ENCODE results near the gene FHL2.
"Not testable (repeated sequence)": the region's sequence is repeated elsewhere in the genome, so short reads cannot be mapped to it uniquely, and the experiment has no call there.

Gene FHL2

GRCh38 chr2:105432044-105432399 is 33.2 kb upstream of the FHL2 start:
- Histone ChIP-seq H3K27me3 (ENCODE audit: insufficient read depth, low read length) (peaks cover 6% of the 10 kb centered on the region), H3K9me3 (ENCODE audit: low read length) (peaks cover 6% of the 10 kb centered on the region), H3K4me1 (ENCODE audit: insufficient read depth, low read length) (peaks cover 5% of the 10 kb centered on the region), H3K4me3 (ENCODE audit: low read length) (no peak overlapping the region), H3K36me3 (ENCODE audit: insufficient read depth, low read length) (no peaks in the 10 kb centered on the region), H2AFZ (ENCODE audit: low read depth, low read length) (no peak overlapping the region)

DNA sequence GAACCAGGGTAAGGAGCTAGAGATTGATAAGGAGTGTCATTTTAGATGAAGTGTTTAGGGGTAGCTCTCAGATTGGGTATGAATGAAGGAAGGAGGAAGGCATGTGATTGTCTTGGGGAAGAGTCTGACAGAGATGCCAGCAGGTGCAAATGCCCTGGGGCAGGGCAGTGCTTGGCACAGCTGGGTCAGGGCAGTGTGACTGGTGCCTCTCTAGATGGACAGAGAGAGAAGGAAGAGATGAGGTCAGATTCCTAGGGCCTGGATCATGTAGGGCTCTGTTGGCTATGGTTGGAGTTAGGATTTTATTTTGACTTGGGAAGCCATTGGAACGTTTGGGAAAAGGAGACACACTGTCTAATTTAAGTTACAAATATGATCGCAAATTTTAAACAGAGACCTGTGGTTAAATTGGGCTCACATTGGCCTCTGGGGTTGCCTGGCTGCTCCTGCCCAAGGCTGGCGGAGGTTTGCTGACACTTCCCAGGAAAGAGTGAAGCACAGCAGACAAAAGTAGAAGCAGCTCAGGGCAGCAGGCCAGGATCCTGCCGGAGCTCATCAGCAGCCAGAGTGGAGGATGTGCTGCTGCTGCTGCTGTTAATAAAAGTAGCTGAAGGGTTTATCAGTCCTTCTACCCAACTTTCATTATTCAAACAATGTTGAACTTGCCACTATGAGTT is 32.7 kb upstream of the FHL2 start:
- Histone ChIP-seq H3K27me3 (ENCODE audit: insufficient read depth, low read length) (peaks cover 6% of the 10 kb centered on the region), H2AFZ (ENCODE audit: low read depth, low read length) (no peak overlapping the region), H3K4me3 (ENCODE audit: low read length) (no peak overlapping the region), H3K4me1 (ENCODE audit: insufficient read depth, low read length) (peaks cover 5% of the 10 kb centered on the region), H3K36me3 (ENCODE audit: insufficient read depth, low read length) (no peaks in the 10 kb centered on the region), H3K9me3 (ENCODE audit: low read length) (peaks cover 6% of the 10 kb centered on the region)

DNA sequence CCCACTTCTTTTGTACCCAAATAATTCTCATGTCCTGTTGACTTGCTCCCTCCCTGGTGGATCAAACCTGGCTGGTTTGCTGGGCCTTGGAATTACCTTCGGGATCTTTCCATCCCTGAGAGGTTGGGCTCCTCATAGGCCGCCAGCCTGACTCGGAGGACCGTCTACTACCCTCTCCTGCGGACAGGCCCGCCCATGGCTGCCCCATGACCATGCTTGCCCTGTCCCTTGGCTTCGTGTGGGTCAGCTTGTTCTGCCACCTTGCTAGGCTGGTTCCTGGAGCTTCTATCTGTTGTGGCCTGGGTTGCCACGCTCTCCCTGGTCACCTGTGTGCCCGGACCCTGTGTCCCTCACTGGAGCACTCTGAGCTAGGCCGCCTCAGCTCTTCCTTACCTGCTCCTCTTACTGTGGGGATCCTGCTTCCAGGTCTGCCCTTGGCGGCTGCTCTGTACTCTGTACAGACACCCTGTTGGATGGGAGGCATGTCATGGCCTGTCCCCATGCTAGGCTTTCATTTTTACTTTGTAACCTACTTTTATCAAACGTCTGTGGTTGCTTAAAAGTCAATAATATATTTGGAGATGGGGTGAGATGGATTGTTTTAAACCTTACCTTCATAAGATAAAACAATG is 29.7 kb upstream of the FHL2 start:
- H3K4me3 ChIP-seq (ENCODE audit: low read length): no peak overlapping the region
- H3K9me3 ChIP-seq (ENCODE audit: low read length): peaks cover 6% of the 10 kb centered on the region
- H3K4me1 ChIP-seq (ENCODE audit: insufficient read depth, low read length): peaks cover 5% of the 10 kb centered on the region
- H3K27me3 ChIP-seq (ENCODE audit: insufficient read depth, low read length): peaks cover 6% of the 10 kb centered on the region
- no peak overlapping the region for H2AFZ ChIP-seq (ENCODE audit: low read depth, low read length)
- H3K36me3 ChIP-seq (ENCODE audit: insufficient read depth, low read length): no peaks in the 10 kb centered on the region

DNA sequence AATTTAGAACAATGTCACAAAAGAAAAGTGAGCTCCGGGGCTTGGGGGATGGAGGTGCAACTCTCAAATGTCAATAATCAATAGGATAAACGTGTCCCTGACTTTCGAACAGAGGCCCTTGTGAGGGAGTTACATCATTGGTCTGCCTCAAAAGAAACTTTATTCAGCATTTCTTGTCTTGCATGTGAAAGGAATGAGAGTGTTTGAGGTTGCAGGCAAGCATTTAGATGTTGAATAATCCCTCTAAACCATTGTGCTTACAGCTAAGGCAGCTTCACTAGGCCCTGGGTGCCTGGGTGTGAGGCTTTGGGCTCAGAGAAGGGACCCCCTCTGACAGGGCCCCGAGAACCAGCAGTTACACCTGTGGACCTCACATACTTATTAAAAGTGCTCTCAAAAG is 28.6 kb upstream of the FHL2 start:
- peaks cover 6% of the 10 kb centered on the region for H3K9me3 ChIP-seq (ENCODE audit: low read length)
- peaks cover 5% of the 10 kb centered on the region for H3K4me1 ChIP-seq (ENCODE audit: insufficient read depth, low read length)
- no peaks in the 10 kb centered on the region for H3K36me3 ChIP-seq (ENCODE audit: insufficient read depth, low read length)
- H2AFZ ChIP-seq (ENCODE audit: low read depth, low read length): no peak overlapping the region
- H3K4me3 ChIP-seq (ENCODE audit: low read length): no peak overlapping the region
- H3K27me3 ChIP-seq (ENCODE audit: insufficient read depth, low read length): peaks cover 6% of the 10 kb centered on the region

GRCh38 chr2:105426626-105427292 is 27.9 kb upstream of the FHL2 start:
- Histone ChIP-seq H3K36me3 (ENCODE audit: insufficient read depth, low read length) (no peaks in the 10 kb centered on the region), H3K4me1 (ENCODE audit: insufficient read depth, low read length) (peaks cover 5% of the 10 kb centered on the region), H3K27me3 (ENCODE audit: insufficient read depth, low read length) (peaks cover 6% of the 10 kb centered on the region), H3K9me3 (ENCODE audit: low read length) (peaks cover 6% of the 10 kb centered on the region), H3K4me3 (ENCODE audit: low read length) (no peak overlapping the region), H2AFZ (ENCODE audit: low read depth, low read length) (no peak overlapping the region)

DNA sequence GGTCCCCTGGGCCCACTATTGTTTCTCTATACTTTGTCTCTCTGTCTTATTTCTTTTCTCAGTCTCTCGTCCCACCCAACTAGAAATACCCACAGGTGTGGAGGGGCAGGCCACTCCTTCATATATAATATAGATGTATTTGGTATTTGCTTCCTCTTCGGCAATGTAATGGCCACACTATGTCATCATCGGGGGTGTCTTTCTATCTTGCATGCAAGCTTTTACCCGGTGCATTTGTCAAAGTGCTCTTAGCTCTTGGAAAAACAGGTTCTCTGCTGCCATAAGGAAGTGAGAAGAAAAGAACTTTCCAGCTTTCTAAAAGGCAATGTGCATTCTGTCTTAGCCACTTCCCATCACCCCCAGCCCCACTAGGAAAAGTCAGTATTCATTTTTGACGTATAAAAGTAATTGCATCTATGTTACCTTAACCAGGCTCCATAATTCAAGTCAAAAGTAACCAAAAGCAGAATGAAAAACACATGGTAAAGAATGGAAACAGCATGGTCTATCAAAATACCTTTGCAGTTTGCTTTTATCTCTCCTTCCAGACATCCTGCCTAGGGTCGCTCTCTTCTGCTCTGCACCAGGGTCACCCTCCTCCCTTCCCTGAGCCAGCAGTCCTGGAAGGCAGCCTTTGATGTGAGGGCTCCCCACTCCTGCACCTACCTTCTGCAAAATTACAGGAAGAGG is 27.2 kb upstream of the FHL2 start:
- peaks cover 6% of the 10 kb centered on the region for H3K9me3 ChIP-seq (ENCODE audit: low read length)
- peaks cover 5% of the 10 kb centered on the region for H3K4me1 ChIP-seq (ENCODE audit: insufficient read depth, low read length)

GRCh38 chr2:105424836-105425235 is 26.0 kb upstream of the FHL2 start:
- H2AFZ ChIP-seq (ENCODE audit: low read depth, low read length); H3K4me1 ChIP-seq (ENCODE audit: insufficient read depth, low read length); H3K36me3 ChIP-seq (ENCODE audit: insufficient read depth, low read length); H3K27me3 ChIP-seq (ENCODE audit: insufficient read depth, low read length); H3K9me3 ChIP-seq (ENCODE audit: low read length); H3K4me3 ChIP-seq (ENCODE audit: low read length): not testable (repeated sequence)

More for the DNA sequence above, 27.2 kb upstream of the FHL2 start:
- H3K4me3 ChIP-seq (ENCODE audit: low read length): no peak overlapping the region
- peaks cover 6% of the 10 kb centered on the region for H3K27me3 ChIP-seq (ENCODE audit: insufficient read depth, low read length)
- no peak overlapping the region for H2AFZ ChIP-seq (ENCODE audit: low read depth, low read length)
- no peaks in the 10 kb centered on the region for H3K36me3 ChIP-seq (ENCODE audit: insufficient read depth, low read length)

GRCh38 chr2:105422801-105423200 is 23.9 kb upstream of the FHL2 start:
- peaks cover 3% of the 10 kb centered on the region for H3K27me3 ChIP-seq (ENCODE audit: insufficient read depth, low read length)
- no peak overlapping the region for H2AFZ ChIP-seq (ENCODE audit: low read depth, low read length)
- H3K4me1 ChIP-seq (ENCODE audit: insufficient read depth, low read length): peaks cover 5% of the 10 kb centered on the region
- H3K4me3 ChIP-seq (ENCODE audit: low read length): no peak overlapping the region
- no peaks in the 10 kb centered on the region for H3K36me3 ChIP-seq (ENCODE audit: insufficient read depth, low read length)
- H3K9me3 ChIP-seq (ENCODE audit: low read length): peaks cover 1% of the 10 kb centered on the region

- Histone ChIP-seq H3K4me3 (ENCODE audit: low read length) (no peak overlapping the region), H2AFZ (ENCODE audit: low read depth, low read length) (no peak overlapping the region), H3K36me3 (ENCODE audit: insufficient read depth, low read length) (no peaks in the 10 kb centered on the region), H3K27me3 (ENCODE audit: insufficient read depth, low read length) (no peaks in the 10 kb centered on the region), H3K4me1 (ENCODE audit: insufficient read depth, low read length) (no peaks in the 10 kb centered on the region), H3K9me3 (ENCODE audit: low read length) (peaks cover 1% of the 10 kb centered on the region)
Measured at GRCh38 chr2:105421053-105421452, 22.2 kb upstream of the FHL2 start.

DNA sequence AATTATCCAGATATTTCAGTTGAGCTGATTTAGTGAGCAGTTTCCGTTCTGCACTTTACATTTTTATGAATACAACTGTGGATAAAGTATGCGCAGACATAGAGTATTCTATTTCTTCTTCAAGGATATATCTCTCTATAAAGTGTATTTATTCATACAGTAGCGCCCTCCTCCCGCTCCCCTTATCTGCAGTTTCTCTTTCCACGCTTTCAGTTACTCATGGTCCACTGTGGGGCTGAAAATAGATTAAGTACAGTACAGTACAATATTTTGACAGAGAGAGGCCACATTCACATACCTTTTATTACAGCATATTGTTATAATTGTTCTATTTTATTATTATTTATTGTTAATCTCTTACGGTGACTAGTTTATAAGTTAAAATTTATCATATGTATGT is 19.7 kb upstream of the FHL2 start:
- Histone ChIP-seq H3K36me3 (ENCODE audit: insufficient read depth, low read length) (no peaks in the 10 kb centered on the region), H3K9me3 (ENCODE audit: low read length) (peaks cover 1% of the 10 kb centered on the region), H2AFZ (ENCODE audit: low read depth, low read length) (no peak overlapping the region), H3K4me1 (ENCODE audit: insufficient read depth, low read length) (no peaks in the 10 kb centered on the region), H3K4me3 (ENCODE audit: low read length) (no peak overlapping the region), H3K27me3 (ENCODE audit: insufficient read depth, low read length) (no peaks in the 10 kb centered on the region)

DNA sequence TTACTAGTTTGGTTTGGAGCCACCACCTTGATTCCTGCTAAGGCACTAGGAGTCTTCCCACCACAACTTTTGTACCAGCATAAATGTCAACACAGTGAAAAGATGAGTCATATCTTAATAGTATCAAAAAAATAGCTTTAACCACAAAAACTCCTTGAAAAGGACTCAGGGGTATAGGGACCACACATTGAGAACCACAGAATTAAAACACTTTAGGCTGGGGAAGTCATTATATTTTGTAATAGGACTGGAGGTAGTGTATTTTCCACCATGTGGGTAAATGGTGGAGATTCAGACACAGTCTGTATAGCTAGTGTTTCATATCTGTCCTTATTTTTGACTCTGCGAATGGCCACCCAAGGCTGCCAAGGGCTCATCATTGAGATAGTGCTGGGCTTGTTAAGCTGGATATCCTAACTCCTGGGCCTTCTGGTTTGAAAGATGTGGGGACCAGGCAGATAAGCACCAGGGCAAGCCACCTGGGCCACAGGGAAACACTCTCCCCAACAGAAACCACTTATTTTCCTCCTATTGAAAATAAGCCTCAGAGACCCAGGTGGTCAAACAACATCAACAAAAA is 19.1 kb upstream of the FHL2 start:
- H3K27me3 ChIP-seq (ENCODE audit: insufficient read depth, low read length): no peaks in the 10 kb centered on the region
- no peak overlapping the region for H3K4me3 ChIP-seq (ENCODE audit: low read length)
- no peak overlapping the region for H2AFZ ChIP-seq (ENCODE audit: low read depth, low read length)
- H3K9me3 ChIP-seq (ENCODE audit: low read length): peaks cover 1% of the 10 kb centered on the region
- H3K36me3 ChIP-seq (ENCODE audit: insufficient read depth, low read length): no peaks in the 10 kb centered on the region
- H3K4me1 ChIP-seq (ENCODE audit: insufficient read depth, low read length): no peaks in the 10 kb centered on the region

DNA sequence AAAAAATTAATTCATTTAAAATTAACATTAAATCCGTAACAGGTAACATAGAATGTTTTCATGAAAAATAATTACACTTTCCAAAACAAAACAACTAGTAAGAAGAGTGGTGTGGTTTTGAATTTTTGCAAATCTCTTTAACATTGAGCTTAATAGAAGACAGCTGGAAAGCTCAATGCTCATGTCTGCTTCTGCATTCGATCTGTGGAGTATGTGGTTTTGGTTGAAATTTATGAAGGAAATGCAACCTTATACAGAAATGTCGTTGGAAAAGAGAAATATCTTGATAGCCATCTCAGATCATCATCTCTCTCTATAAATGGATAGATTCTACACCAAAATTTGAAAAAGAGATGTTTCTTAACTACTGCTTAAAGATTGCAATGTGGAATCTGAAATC is 17.3 kb upstream of the FHL2 start:
- Histone ChIP-seq H2AFZ (ENCODE audit: low read depth, low read length) (no peak overlapping the region), H3K27me3 (ENCODE audit: insufficient read depth, low read length) (no peaks in the 10 kb centered on the region), H3K9me3 (ENCODE audit: low read length) (peaks cover 1% of the 10 kb centered on the region), H3K4me3 (ENCODE audit: low read length) (no peak overlapping the region), H3K36me3 (ENCODE audit: insufficient read depth, low read length) (no peaks in the 10 kb centered on the region), H3K4me1 (ENCODE audit: insufficient read depth, low read length) (no peaks in the 10 kb centered on the region)

GRCh38 chr2:105415007-105415406 is 16.2 kb upstream of the FHL2 start:
- no peaks in the 10 kb centered on the region for H3K36me3 ChIP-seq (ENCODE audit: insufficient read depth, low read length)

More at GRCh38 chr2:105415007-105415406, 16.2 kb upstream of the FHL2 start:
- Histone ChIP-seq H3K27me3 (ENCODE audit: insufficient read depth, low read length) (no peaks in the 10 kb centered on the region), H3K4me3 (ENCODE audit: low read length) (no peak overlapping the region), H3K4me1 (ENCODE audit: insufficient read depth, low read length) (no peaks in the 10 kb centered on the region), H2AFZ (ENCODE audit: low read depth, low read length) (no peak overlapping the region), H3K9me3 (ENCODE audit: low read length) (peaks cover 1% of the 10 kb centered on the region)

Measured in neuron (in vitro differentiated cells).